ENCODE measurements around the gene SAMSN1. TPM values are rescaled to one million over a fixed set of nuclear protein-coding genes. Genes with fewer than 3 reads are reported as not detected.

Gene SAMSN1
- 1 to 10 TPM; 1.3 to 7.4 (median 1.9) TPM for total RNA-seq

DNA sequence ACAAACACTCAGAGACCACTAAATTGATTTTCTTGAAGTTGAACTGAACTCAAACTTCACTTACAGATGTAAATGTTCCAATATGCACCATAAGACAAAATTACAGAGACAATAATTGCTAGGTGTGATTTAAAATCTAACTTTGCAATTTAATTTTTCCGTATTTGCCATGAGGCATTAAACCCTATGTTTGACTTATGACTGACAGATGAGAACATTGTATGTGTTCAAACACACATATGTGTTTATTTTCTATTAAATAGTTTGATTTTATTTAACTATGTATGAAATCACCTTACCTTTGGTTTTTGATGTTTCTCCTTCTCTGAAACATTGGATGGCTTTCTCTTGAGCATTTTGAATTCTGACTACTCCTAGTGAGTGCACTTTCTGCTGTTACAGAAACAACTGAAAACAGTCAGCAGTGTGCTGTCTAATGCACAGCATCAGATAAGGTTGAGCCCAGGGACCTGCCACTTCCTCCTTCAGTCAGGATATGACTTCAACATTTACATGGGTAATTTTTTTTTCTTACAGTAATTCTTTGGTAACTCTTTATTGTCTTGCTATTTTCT, at the start of gene SAMSN1:
Gene SAMSN1 (minus strand): TSS at position 410 of the 575 bp plus-strand sequence. CDS start 54 bp downstream, at position 356.
- DNase-seq: peak in 1 of 2 donors; percentile 8
- intact Hi-C loops (cut with DNase I): no loop called here
- Histone ChIP-seq H3K36me3 (no peaks in the 10 kb centered on the region), H3K27me3 (no peaks in the 10 kb centered on the region), H3K27ac (no peak within 1 kb of the TSS), H3K4me1 (no peaks in the 10 kb centered on the region), H3K9me3 (no peaks in the 10 kb centered on the region), H3K4me3 (replicated peaks in 1 of 3) (no peak within 1 kb of the TSS)
- 71 to 77% methylated on average over 1 of the region's 1 CpG for WGBS, 2 donors
- peak in 1 of 2 donors; percentile 21 for TF ChIP-seq POLR2A (IDR thresholded peaks at IDR 0.05)
- TF ChIP-seq, protein P1, sequence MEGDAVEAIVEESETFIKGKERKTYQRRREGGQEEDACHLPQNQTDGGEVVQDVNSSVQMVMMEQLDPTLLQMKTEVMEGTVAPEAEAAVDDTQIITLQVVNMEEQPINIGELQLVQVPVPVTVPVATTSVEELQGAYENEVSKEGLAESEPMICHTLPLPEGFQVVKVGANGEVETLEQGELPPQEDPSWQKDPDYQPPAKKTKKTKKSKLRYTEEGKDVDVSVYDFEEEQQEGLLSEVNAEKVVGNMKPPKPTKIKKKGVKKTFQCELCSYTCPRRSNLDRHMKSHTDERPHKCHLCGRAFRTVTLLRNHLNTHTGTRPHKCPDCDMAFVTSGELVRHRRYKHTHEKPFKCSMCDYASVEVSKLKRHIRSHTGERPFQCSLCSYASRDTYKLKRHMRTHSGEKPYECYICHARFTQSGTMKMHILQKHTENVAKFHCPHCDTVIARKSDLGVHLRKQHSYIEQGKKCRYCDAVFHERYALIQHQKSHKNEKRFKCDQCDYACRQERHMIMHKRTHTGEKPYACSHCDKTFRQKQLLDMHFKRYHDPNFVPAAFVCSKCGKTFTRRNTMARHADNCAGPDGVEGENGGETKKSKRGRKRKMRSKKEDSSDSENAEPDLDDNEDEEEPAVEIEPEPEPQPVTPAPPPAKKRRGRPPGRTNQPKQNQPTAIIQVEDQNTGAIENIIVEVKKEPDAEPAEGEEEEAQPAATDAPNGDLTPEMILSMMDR (IDR thresholded peaks at IDR 0.05): no peak

DNA sequence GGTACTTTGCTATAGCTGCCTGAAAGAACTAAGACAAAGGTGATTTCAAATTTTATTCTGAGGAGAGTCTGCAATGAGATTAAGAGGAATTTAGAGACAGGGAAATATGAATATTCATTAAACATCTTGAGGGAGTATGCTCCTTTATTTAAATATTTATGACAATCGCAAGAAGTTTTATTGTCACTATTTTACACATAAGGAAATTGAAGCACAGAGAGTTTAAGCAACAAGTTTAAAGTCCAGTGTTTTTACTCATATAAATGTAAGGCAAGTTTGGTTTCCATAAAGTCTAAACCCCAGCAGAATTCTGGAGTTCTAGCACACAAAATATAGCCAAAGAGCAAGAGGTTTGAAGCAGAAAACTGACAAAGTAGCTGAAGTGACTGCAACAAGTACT, 49.3 kb upstream of the SAMSN1 start:
- no peaks in the 10 kb centered on the region for H3K4me1 ChIP-seq
- no peaks in the 10 kb centered on the region for H3K9me3 ChIP-seq
- intact Hi-C loops (cut with DNase I): no loop called here
- TF ChIP-seq POLR2A (IDR thresholded peaks at IDR 0.05): no peak
- TF ChIP-seq, protein P1 (IDR thresholded peaks at IDR 0.05): no peak
- H3K4me3 ChIP-seq (replicated peaks in 1 of 3): no peak overlapping the region
- no peak overlapping the region for H3K27ac ChIP-seq
- DNase-seq: no peak
- no peaks in the 10 kb centered on the region for H3K36me3 ChIP-seq
- no peaks in the 10 kb centered on the region for H3K27me3 ChIP-seq
- 92 to 98% methylated on average over 1 of the region's 1 CpG for WGBS, 2 donors

DNA sequence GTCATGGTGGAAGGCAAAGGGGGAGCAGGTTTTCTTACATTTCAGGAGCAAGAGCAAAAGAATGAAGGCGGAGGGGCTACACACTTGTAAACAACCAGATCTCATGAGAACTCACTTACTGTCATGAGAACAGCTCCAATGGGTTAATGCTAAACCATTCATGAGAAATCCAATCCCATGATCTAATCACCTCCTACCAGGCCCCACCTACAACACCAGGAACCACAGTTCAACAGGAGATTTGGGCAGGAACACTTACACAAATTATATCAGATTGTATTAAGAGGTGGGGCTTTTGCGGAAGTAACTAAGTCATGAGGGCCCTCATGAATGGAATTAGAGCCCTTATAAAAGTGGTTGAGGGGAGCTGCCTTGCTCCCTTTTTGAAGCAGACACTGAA, 48.9 kb upstream of the SAMSN1 start:
- H3K4me3 ChIP-seq (replicated peaks in 1 of 3): no peak overlapping the region
- no peak overlapping the region for H3K27ac ChIP-seq
- H3K4me1 ChIP-seq: no peaks in the 10 kb centered on the region
- no peaks in the 10 kb centered on the region for H3K9me3 ChIP-seq
- TF ChIP-seq, protein P1 (IDR thresholded peaks at IDR 0.05): no peak
- intact Hi-C loops (cut with DNase I): no loop called here
- WGBS, 2 donors: 91 to 95% methylated on average over 2 of the region's 2 CpGs
- DNase-seq: no peak
- no peaks in the 10 kb centered on the region for H3K36me3 ChIP-seq
- H3K27me3 ChIP-seq: no peaks in the 10 kb centered on the region

DNA sequence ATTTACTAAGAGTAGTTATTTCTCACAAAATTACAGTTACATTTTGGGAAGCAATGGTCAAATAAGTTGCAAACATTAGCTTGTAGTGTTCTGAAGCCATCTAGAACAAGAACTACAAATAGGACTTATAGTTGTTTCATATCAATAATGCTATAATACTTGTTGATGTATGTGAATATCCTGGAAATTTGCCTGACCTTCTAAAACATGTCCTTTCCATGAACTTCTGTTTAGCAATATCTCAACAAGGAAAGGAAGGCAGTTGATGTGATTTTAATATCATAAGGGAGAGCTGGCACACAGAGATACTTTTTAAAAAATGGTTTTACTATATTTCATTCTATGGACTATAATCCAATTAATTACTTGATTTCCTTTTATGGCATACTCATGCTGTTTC, 47.1 kb upstream of the SAMSN1 start:
- intact Hi-C loops (cut with DNase I): no loop called here
- DNase-seq: no peak
- Histone ChIP-seq H3K4me1 (no peaks in the 10 kb centered on the region), H3K36me3 (no peaks in the 10 kb centered on the region), H3K4me3 (replicated peaks in 1 of 3) (no peak overlapping the region), H3K27ac (no peak overlapping the region), H3K9me3 (no peaks in the 10 kb centered on the region), H3K27me3 (no peaks in the 10 kb centered on the region)
- no peak for TF ChIP-seq POLR2A (IDR thresholded peaks at IDR 0.05)
- TF ChIP-seq, protein P1 (IDR thresholded peaks at IDR 0.05): no peak

DNA sequence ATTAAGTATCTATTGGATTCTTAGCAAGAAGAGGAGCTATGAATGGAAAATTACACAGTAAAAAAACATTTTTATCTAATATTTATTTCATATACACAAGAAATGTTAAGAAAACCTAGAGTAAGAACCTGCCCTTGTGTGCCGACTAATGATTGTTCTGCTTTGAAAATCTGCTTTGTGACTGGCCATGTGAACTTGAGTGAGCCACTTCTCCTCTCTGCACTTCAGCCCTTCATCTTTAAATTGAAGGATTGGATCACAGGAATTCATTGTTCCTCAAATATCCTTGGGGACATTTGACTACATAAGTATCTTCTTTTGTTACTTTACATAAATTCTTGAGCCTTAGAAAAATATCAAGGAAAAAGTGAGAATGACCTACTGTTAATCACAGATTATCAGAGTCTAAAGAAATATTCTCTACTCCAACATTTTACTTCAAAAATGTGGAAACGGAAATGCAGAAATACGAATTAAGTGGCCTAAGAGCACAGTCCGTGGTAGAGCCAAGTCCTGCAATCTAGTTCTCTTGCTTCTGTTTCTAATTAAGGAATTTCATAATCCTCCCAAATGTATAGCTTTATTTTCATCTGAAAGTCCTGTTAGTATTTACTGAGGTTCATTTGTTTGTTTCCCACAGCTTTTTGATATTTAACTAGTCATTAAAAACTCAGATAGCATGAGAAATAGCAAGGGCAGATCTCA, 46.3 kb upstream of the SAMSN1 start:
- no peaks in the 10 kb centered on the region for H3K27me3 ChIP-seq
- TF ChIP-seq POLR2A (IDR thresholded peaks at IDR 0.05): no peak
- TF ChIP-seq, protein P1 (IDR thresholded peaks at IDR 0.05): no peak
- intact Hi-C loops (cut with DNase I): no loop called here
- no peak overlapping the region for H3K27ac ChIP-seq
- H3K4me1 ChIP-seq: no peaks in the 10 kb centered on the region
- H3K36me3 ChIP-seq: no peaks in the 10 kb centered on the region
- no peaks in the 10 kb centered on the region for H3K9me3 ChIP-seq
- H3K4me3 ChIP-seq (replicated peaks in 1 of 3): no peak overlapping the region
- 68 to 75% methylated on average over 4 of the region's 4 CpGs for WGBS, 2 donors
- no peak for DNase-seq
